ENCODE results near the gene ADPRS. TPM values are rescaled to one million over a fixed set of nuclear protein-coding genes. Genes with fewer than 3 reads are reported as not detected.

The ADPRS gene
- total RNA-seq, 1 donor from 2014 or later: 27.4 TPM

- no peak for ATAC-seq
Observed at GRCh38 chr1:36088265-36088576, 471 bp upstream of the ADPRS start.

GRCh38 chr1:36089393-36090121, 865 bp downstream of the ADPRS start:
- peak; percentile 18 for ATAC-seq

GRCh38 chr1:36091141-36091540, 2.4 kb downstream of the ADPRS start:
- ATAC-seq: no peak

- no peak for ATAC-seq
Observed at GRCh38 chr1:36091698-36092097, 3.0 kb downstream of the ADPRS start.

- no peak for ATAC-seq
Observed at GRCh38 chr1:36092166-36092797, 3.6 kb downstream of the ADPRS start.

- ATAC-seq: no peak
Observed at GRCh38 chr1:36092798-36093185, 4.1 kb downstream of the ADPRS start.

GRCh38 chr1:36093226-36093625, 4.5 kb downstream of the ADPRS start:
- ATAC-seq: no peak

- ATAC-seq: no peak
Observed at GRCh38 chr1:36093929-36094328, 5.2 kb downstream of the ADPRS start.

- no peak for ATAC-seq
Observed at GRCh38 chr1:36094621-36095061, 5.9 kb downstream of the ADPRS start.

GRCh38 chr1:36095760-36096405, 7.2 kb downstream of the ADPRS start:
- ATAC-seq: no peak

- peak; percentile 13 for ATAC-seq
Observed at GRCh38 chr1:36096500-36097432, 8.1 kb downstream of the ADPRS start.

GRCh38 chr1:36097693-36098585, 9.2 kb downstream of the ADPRS start:
- ATAC-seq: no peak

GRCh38 chr1:36098650-36099365, 10.1 kb downstream of the ADPRS start:
- peak; percentile 7 for ATAC-seq

GRCh38 chr1:36099681-36100341, 11.1 kb downstream of the ADPRS start:
- ATAC-seq: peak; percentile 84

- ATAC-seq: no peak
Observed at GRCh38 chr1:36100376-36100775, 11.7 kb downstream of the ADPRS start.

GRCh38 chr1:36101546-36101945, 12.9 kb downstream of the ADPRS start:
- ATAC-seq: no peak

- ATAC-seq: no peak
Observed at GRCh38 chr1:36106269-36106668, 17.6 kb downstream of the ADPRS start.

GRCh38 chr1:36107394-36107793, 18.7 kb downstream of the ADPRS start:
- ATAC-seq: peak; percentile 16

- ATAC-seq: no peak
Observed at GRCh38 chr1:36108314-36108713, 19.6 kb downstream of the ADPRS start.

- peak; percentile 37 for ATAC-seq
Observed at GRCh38 chr1:36109041-36109679, 20.5 kb downstream of the ADPRS start.
